NCI-H2196 treated with DMSO at 0.1 percent for 48 hours (cell line): ENCODE results near the gene ARHGDIB.

Experiments
- DNase-seq: peaks from one replicate; lab custom pipeline; 2025; ENCODE audit not compliant: unreplicated experiment; lab: John Stamatoyannopoulos, UW

The ARHGDIB gene

DNA sequence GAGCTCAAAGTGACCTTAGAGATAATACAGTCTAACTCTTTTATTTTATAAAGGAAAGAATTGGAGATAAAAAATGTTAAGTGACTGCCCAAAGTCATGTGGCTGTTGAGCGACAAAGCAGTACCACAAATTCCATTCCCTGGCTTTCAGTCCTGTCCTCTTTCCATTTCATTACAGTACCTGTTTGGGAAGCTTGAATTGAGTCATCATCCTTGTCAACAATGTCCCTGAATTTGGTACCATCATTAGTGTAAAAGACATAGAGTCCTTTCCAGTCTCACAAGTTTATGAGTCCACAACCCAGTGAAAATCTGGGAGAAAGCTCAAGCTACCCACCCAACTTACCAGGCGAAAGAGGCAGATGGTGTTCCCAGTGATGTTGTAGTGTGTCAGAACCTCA, 26.9 kb downstream of the ARHGDIB start:
- no peak for DNase-seq

DNA sequence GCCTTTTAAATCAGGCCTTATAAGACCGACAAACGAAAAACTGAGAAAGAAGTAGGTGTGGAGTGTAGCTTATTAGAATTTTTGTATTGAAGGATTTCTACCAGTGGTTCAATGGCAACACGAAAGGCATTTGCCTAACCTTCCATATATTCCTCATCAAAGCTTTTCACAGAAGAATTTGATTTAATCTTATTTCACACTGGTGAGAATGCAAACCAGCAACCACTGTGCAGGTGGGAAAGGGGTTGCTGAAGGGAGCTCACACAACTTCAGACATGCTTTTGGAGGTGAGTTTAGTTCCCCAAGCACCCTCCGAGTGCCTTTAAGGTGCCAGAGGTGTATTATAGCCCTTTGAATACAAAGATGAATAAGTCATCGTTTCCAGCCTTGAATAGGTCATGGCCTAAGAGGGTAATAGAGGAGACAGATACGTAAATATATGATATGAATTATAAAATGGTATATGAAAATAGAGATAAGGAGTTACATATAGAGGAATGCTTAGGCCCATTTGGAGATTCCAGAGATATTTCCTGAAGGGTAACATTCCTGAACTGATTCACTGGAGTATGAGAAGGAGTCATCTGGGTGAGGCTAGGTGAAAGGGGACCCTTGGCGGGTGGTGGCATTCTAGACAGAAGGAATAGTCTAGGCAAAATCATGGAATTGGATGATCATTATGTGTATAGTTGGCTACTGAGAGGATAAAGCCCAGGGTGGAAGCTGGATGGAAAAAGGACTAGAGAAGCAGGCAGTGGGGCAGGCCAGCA, 29.4 kb downstream of the ARHGDIB start:
- no peak for DNase-seq

DNA sequence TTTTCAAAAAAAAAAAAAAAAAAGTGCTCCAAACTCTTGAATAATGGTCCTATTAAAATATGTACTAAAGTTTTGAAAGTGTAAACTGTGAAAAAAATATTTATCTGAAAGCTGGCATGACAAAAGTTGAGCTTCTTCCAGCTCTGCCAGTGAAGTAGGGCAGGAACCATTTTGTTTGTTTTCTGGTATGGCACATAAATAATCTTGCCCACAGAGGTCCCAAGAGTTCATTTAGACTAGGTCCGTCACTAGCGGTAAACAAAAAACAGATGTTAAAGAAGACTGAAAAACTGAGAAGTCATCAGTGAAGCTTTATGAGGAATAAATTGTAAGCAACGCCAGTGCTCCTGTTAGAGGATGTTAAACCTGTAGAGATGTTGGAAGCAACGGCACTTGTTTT, 30.0 kb downstream of the ARHGDIB start:
- no peak for DNase-seq

DNA sequence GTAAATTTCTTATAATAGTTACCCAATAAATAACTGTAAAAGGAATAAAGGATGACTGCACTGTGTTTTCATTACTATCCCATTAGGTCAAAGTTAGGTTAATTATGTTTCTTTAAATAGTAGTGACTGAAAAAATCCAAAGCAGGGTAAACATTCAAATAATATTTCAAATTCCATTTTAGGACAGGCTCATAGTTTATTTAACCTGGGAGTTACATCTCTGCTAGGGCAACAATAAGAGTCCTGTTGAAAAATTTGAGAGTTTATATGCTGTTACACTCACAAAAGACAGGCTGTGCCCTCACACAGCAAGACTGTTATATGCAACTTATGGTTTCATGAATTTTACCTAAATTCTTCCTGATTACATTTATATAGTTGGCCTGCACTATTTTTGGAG, 31.1 kb downstream of the ARHGDIB start:
- no peak for DNase-seq

DNA sequence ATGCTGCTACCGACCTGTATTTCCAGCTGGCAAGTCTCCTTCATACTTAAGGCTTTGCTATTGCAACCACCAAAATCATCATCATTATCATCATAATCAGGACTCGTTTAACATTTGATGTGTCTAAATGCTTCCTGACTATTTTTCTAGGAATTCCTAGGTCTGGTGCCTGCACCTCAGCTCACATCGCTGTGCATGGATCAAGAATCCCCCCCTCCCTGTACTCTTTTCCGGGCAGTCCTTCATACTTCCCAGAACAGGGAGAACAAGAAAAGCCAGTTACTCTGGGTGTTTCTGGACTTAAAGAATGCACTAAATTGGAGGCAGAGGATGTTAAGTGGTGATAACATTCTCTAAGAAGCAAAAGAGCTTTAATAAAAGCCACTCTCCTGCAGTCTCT, 32.5 kb downstream of the ARHGDIB start:
- no peak for DNase-seq

DNA sequence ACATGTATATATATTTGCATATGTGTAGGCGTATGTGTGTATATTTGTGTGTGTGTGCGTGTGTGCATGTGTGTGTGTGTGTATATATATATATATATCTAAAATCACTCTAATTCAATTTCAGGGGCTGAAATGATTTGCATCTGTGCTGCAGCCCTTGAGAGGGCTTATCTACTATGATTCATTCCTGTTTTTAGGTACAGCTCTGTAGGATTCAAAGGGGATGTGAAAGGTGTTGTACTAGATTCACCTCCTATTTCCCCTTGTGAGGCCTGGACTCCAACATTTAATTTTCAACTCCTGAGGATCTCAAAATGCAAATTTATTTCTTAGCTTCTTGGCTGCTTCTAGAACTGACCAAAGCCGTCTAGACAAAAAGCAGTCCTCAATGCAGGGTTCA, 34.1 kb downstream of the ARHGDIB start:
- no peak for DNase-seq

DNA sequence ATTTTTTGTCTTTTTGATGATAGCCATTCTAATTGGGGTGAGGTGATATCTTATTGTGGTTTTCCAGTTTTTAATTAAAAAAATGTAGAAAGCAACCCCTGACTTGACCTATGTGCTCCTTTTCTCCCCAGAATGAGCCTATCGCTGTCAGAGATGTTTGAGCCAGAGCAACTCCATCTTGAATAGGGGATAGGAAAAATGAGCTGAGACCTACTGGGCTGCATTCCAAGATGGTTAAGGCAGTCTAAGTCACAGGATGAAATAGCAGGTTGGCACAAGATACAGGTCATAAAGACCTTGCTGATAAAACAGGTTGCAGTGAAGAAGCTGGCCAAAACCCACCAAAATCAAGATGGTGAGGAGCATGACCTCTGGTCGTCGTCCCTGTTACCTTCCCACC, 36.9 kb downstream of the ARHGDIB start:
- DNase-seq: no peak

DNA sequence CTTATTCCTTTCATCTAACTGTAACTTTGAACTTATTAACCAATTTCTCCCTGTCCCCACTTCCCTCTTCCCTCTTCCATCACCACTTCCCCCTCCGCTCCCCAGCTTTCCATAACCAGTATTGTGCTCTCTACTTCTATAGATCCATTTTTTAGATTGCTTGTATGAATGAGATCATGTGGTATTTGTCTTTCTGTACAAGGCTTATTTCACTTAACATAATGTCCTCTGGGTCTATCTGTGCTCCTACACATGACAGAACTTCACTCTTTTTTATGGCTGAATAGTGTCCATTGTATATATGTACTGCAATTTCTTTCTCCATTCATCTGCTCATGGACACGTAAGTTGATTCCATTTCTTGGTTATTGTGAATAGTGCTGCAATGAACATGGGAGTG, 37.5 kb downstream of the ARHGDIB start:
- DNase-seq: no peak

DNA sequence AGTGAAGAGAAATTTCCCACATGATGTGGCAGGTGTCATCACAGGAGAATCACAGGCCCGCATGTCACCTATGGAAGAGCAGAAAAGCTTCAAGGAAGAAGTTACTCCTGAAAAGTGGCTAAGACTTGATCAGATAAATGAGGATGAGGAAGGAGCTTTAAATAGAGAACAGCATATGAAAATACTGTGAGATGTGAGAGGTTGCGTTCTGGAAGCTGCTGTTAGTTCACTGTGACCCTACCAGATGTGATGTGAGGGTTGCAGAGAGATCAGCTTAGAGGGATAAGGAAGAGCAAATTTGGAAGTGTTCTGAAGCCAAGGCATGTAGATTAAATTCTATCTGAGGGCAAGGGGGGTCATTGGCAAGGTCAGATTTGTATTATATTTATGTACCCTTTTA, 40.2 kb downstream of the ARHGDIB start:
- DNase-seq: no peak

DNA sequence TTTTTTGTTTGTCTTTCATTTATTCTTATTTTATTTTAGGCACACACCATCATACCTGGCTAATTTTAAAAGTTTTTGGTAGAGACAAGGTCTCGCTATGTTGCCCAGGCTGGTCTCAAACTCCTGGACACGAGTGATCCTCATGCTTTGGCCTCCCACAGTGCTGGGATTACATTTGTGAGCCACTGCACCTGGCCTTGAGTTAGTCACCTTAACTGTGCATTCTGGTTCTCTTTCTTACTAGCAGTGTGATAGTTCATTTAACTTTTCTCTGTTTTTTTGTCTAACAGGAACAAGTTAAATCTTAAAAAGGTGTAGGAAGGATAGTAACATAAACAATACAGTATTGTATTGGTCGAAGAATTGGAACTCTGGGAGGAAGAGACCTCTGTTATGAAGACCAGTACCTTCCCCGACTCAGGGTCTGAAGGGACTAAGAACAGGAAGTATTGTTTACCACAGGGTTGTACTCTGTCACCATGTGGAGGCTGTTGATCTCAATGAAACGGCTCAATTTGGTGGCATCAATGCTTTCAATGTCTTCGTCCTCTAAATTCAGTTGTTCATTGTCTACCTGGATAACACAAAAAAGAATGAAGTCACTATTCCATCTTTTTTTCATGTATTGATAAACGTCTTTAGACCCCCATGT, 40.8 kb downstream of the ARHGDIB start:
- DNase-seq: no peak

DNA sequence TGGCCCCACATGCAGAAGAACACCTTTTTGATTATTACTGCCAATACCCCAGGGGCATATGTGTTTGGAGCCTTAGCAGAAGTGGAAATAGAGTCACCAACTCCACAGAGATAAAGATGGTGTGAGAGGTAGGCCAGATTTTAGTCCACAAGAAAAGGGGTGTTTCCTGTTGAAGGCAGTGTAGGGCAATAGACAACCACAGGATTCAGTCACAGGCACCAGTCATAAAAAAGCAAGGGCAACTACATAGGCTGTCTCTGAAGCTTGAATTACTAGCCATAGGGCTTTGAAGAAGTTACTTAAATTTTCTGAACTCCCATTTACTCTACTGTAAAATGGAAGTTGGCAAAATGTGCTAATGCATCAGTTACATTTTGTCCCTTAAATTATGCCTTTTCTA, 41.9 kb downstream of the ARHGDIB start:
- no peak for DNase-seq

DNA sequence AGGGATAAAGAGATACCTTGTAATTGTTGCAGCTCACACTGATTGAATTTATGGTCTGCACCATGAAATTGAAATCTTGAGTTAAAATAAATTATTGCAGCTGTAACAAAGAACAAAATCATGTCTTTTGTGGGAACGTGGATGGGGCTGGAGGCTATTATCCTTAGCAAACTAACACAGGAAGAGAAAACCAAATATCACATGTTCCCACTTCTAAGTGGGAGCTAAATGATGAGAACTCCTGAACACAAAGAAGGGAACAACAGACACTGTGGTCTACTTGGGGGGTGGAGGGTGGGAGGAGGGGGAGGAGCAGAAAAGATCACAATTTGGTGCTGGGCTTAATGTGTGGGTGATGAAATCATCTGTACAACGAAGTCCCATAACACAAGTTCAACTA, 45.7 kb downstream of the ARHGDIB start:
- no peak for DNase-seq

DNA sequence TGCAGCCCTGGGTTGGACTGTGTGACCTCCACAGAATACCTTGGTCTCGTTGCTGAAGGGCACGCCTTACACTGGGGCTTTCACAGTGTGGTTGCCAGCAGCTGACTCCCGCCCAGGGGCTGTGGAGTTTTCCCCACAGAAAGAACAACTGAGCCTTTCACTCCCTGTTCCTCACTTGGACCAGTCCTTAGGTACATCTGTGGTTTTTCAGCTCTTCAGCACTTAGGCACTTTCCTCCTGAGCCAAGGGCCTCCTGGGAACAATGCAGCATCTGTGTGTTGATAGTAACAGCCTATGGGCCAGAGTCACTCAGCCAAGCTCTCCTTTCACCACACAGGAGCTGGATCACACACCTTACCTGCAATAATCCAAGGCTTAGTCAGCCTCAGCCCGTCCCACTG, 48.0 kb downstream of the ARHGDIB start:
- DNase-seq: no peak

DNA sequence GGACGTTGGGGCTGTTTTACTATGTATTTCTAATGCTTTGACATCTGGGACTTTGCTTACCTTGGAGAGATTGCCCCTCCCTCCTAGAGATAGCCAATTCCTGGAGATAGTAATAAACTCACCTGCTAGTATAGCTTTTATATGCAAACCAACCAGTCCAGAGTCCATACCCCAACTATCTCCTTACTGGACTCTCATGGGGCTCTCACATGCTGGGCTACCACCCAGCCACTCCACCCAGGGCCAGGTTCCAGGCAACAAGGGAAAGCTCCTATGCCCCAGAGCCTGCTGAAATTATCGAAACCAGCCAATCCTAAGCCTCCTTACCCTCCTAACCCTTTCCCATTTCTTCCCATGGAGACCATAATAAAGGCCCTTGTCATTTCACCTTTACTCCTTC, 50.3 kb downstream of the ARHGDIB start:
- no peak for DNase-seq

DNA sequence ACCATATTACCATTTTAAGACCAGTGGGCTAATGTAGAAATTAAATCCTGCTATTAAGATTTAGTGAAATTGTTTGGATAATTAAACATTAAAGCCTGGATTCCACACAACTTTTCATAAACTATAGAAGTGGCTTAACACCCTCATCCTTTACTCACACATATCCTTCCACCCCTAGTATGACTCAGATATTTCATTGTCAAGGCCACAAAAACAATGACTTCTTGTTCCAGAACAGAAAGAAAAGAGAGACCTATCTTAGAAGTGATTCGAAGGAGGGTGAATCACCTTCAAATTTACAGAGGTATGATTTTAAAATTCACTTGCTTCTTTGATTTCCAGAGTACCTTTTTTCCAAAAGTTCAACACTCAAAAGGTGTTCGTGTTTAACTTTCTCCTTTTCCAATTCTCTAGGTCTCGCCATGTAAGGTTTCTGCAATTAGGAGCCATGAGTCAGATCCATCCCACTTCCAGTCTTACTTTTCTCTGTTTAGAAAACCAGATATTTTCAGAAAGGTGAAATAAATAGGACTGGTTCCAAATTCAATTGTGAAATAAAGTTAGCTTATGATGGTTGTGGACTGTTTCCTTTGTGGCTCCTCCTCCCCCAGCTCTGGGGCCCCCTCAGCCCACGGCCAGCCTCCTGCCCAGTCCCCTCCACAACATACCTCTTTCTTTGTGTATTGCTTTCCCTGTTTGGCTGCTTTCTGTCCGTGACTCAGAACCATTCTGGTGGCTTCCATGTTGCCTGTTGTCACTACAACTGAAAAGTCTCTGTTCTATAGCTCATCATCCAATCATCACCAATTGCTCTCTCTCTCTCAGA, 51.1 kb downstream of the ARHGDIB start:
- DNase-seq: no peak

DNA sequence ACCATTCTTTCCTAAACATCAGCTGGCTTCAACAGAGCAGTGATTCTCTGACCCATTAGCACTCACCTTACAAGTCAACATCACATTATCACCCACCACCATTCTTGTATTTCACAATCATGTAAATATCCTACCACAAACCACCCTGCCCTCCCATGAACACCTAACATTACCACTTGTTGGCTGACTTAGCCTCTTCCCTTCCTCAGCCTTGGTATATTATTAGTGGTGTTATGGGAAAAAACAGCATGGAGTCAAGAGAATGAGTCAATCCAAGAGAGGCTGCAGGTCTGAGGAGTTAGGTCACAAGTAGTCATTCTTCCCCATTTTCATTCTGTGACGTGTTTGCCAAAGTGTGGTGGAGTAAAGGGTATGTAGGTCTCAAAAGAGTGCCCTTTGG, 53.4 kb downstream of the ARHGDIB start:
- no peak for DNase-seq

DNA sequence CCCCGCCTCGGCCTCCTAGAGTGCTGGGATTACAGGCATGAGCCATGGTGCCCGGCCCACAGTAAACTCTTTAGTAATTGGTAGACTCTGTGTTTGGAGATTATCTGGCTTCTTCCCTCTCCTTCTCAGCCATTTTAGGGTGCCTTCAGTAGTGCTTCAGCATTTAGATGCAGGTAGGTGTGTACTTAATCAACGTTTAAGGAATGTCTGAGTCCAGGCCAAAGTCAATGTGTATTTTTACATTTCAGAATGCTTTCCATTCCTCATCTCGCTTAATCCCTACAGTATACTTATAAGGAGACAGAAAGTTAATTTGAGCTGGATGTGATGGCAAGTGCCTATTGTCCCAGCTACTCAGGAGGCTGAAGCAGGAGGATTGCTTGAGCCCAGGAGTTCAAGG, 55.3 kb downstream of the ARHGDIB start:
- DNase-seq: no peak

DNA sequence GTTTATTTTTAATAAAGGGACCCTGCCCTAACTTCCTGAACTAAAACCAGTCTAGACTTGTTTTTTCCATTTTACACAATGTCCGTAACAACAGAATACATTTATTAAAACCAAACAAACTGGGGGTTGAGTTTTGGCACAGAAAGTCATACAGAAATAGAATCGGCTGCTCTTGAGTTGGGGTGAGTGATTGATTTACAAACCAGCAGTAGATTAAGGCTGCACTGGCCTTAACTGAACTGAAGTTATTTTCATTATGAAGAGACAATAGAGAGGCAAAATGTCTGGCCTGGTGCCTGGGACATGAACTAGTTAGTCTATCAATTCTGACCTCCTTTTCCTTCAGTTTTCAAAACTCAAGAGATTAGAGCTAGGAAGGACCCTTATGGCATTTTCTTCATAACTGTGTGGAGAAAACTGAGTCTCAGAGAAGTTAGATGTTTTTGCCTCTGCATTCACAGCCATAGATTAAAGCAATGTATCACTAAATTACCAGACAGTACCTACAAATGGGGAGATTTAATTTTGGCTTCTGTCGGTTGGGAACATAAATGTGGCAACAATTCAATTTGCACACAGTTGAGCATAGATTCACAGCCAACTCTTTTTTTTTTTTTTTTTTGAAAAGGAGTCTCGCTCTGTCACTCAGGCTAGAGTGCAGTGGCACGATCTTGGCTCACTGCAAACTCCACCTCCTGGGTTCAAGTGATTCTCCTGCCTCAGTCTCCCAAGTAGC, 56.0 kb downstream of the ARHGDIB start:
- DNase-seq: no peak

DNA sequence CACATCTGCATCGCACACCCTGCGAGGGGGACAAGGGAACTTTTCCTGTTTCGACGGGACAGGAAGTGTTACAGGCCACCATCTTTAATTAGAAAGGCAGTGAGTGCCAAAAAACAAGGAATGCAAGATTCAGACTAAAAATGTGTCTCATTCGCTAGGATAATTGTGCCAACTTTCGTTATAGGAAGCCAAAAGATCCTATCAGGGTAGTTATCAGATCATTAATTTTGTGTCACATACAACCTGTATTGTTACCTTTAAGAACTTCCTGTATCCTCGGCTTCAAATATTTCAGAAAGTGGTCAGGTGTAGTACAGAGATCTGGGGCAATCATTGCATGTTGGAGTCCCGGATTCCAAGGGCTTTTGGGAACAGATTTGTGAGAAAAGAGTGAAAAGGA, 56.5 kb downstream of the ARHGDIB start:
- DNase-seq: no peak

DNA sequence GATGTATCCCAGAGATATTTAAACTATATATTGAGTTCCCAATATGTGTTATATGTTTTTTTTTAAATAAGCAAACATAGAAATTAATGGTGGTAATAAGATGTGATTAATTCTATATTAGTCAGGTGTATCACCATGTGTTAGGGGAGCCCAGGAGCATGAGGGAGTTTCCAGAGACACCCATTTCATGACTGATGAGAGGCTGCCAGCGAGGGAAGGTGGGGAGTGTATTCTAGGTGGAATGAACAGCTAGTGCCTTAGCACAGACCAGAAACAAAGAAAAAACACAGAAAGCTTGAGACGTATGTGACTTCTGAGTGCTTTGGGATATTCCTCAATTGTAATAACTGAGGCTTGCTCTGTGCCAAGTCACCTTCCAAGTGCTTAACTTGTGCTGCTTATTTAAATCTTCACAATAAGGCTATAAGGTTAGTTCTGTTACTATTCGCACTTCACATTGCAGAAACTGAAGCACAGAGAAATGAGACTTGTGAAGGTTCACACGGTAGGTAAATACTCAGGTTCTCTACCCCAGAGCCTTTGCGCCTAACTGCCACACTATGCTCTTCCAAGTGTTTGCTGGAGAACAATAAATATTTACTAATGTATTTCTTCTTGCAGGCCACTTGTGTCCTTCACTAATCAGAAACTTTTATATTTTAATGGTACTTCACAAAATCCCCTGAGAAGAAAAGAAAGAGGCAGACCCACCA, 57.9 kb downstream of the ARHGDIB start:
- DNase-seq: no peak

DNA sequence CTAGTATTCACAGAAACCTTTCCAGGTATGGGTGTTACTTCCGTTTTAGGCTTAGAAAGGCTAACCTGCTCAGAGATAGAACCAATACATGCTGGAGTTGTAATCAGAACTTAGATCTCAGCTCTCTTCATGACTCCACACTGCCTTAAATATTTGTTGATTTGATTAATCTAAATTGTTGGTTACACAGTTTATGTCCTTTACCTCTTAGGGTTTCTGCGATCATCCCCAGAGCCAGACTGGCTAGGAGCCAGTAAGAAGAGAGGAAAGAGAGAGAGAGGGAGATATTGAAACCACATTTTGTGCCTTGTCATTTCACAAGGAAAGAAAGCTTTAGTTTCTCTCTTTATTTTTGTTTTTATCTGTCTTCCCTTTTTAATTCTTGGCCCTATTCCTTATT, 58.9 kb downstream of the ARHGDIB start:
- no peak for DNase-seq
